ENCODE data around the gene ALG14. TPM values are rescaled to one million over a fixed set of nuclear protein-coding genes. Genes with fewer than 3 reads are reported as not detected.

ALG14 gene
- polyA plus RNA-seq, 1 of the 3 experiments (the other 2 are of a cell fraction), result 2.5 TPM

GRCh38 chr1:94961582-94961981 lies 111.2 kb downstream of the ALG14 start (continued):
- no peak for TF ChIP-seq NRF1 (IDR thresholded peaks at IDR 0.05; ENCODE audit: low read depth, low read length)

GRCh38 chr1:94958081-94958480 lies 114.7 kb downstream of the ALG14 start:
- Histone ChIP-seq H2AFZ (ENCODE audit: low read depth) (no peak overlapping the region), H3K9me3 (no peaks in the 10 kb centered on the region), H3K4me1 (ENCODE audit: control insufficient read depth in 1 of 2, insufficient read depth in 2 of 2, low read depth in 1 of 2, low read length in 1 of 2) (peaks cover 0 to 18% of the 10 kb centered on the region in 2 experiments; a peak in 1 of 4 replicates), H3K79me2 (ENCODE audit: insufficient read depth) (no peaks in the 10 kb centered on the region), H3K4me3 (ENCODE audit: low read depth in 2 of 2, low read length in 1 of 2) (no peak overlapping the region), H3K27me3 (ENCODE audit: insufficient read depth) (no peaks in the 10 kb centered on the region), H3K27ac (ENCODE audit: low read depth in 2 of 2, low read length in 1 of 2) (peak overlapping the region in 1 of 2 experiments; percentile 64; a peak in 1 of 4 replicates), H3F3A (replicated peaks; ENCODE audit: insufficient read depth) (no peaks in the 10 kb centered on the region), H3K4me2 (no peak overlapping the region), H3K36me3 (replicated peaks in 1 of 2; ENCODE audit: control insufficient read depth in 1 of 2, insufficient read depth in 2 of 2, low read length in 1 of 2) (no peaks in the 10 kb centered on the region), H4K20me1 (ENCODE audit: insufficient read depth) (no peaks in the 10 kb centered on the region), H3K9ac (no peak overlapping the region), H3K9me2 (no peaks in the 10 kb centered on the region)
- ChIA-PET CTCF (interaction anchor here (0.6 to 1.6 kb wide), 2 partner anchors 85 to 630 kb away, joined by 3 read pairs; no protein-coding TSS in a partner anchor), POLR2A (no interaction called here)
- DNase-seq, result no peak
- no peak for TF ChIP-seq POLR2AphosphoS5 (IDR thresholded peaks at IDR 0.05; ENCODE audit: low read depth, low read length)
- TF ChIP-seq RFX5 (IDR thresholded peaks at IDR 0.05; ENCODE audit: low read length), result no peak
- TF ChIP-seq FOXM1 (IDR thresholded peaks at IDR 0.05; ENCODE audit: low read depth), result no peak
- no peak for TF ChIP-seq MXI1 (IDR thresholded peaks at IDR 0.05; ENCODE audit: low read depth, low read length)
- TF ChIP-seq TCF12 (IDR thresholded peaks at IDR 0.05), result no peak
- TF ChIP-seq JUND (IDR thresholded peaks at IDR 0.05), result no peak
- no peak for TF ChIP-seq SMC3 (IDR thresholded peaks at IDR 0.05; ENCODE audit: low read depth, low read length)
- TF ChIP-seq, protein P1, sequence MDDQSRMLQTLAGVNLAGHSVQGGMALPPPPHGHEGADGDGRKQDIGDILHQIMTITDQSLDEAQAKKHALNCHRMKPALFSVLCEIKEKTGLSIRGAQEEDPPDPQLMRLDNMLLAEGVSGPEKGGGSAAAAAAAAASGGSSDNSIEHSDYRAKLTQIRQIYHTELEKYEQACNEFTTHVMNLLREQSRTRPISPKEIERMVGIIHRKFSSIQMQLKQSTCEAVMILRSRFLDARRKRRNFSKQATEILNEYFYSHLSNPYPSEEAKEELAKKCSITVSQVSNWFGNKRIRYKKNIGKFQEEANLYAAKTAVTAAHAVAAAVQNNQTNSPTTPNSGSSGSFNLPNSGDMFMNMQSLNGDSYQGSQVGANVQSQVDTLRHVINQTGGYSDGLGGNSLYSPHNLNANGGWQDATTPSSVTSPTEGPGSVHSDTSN (IDR thresholded peaks at IDR 0.05), result no peak
- no peak for TF ChIP-seq SIN3A (IDR thresholded peaks at IDR 0.05; ENCODE audit: borderline replicate concordance, low read depth, low read length)
- no peak for TF ChIP-seq RXRA (IDR thresholded peaks at IDR 0.05; ENCODE audit: borderline replicate concordance, low read depth)
- no peak for TF ChIP-seq GABPA (IDR thresholded peaks at IDR 0.05; ENCODE audit: low read depth)
- TF ChIP-seq, protein P2, sequence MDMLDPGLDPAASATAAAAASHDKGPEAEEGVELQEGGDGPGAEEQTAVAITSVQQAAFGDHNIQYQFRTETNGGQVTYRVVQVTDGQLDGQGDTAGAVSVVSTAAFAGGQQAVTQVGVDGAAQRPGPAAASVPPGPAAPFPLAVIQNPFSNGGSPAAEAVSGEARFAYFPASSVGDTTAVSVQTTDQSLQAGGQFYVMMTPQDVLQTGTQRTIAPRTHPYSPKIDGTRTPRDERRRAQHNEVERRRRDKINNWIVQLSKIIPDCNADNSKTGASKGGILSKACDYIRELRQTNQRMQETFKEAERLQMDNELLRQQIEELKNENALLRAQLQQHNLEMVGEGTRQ (IDR thresholded peaks at IDR 0.05; ENCODE audit: borderline replicate concordance, low read depth, low read length), result no peak
- 73% methylated on average over 1 of the region's 1 CpG for WGBS (ENCODE audit: low lambda C conversion rate)

DNA sequence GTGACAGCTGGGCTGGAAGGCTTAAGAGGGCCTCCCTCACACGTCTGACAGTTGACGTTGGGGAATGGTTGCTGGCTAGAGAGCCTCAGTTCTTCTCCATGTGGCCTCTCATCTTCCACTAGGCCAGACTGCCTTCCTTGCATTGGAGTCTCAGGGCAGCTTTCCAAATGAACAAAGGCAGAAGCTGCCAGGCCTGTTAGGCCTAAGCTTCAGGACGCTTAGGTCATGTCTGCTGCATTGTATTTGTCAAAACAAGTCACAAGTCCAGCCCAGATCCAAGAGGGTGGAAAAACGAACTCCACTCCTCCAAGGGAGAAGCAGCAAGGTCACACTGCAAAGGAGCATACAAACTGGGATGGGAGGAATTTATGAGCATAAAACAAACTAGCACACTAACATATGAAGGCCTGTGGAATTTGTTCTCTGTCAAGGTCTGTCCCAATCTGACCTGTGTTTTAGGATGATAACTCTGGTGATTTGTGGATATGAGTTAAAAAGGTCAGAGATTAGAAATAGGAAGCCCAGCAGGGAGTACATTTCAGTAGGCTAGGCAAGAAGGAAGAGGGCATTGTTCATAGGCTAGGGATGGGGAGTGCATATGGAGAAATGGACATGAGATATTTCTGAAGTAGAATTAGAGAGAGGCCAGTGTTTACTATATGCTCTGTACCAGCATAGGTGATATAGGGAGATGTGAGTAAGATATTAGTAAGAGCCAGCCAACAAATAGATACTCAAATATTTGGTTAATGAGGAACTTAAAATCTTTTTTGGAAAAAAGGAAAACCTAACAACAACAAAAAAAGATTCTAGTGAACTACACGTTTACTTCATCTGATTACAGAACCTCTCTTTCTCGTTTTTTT lies 116.8 kb downstream of the ALG14 start:
- no peak overlapping the region for H3K4me2 ChIP-seq
- 86% methylated on average over 6 of the region's 6 CpGs for WGBS (ENCODE audit: low lambda C conversion rate)
- ChIA-PET CTCF (interaction anchor here (1.5 kb wide), 1 partner anchor 149 kb away, joined by 3 read pairs; no protein-coding TSS in a partner anchor), POLR2A (no interaction called here)
- no peak overlapping the region for H3K9ac ChIP-seq
- no peaks in the 10 kb centered on the region for H3K9me2 ChIP-seq
- no peaks in the 10 kb centered on the region for H3K27me3 ChIP-seq (ENCODE audit: insufficient read depth)
- H3F3A ChIP-seq (replicated peaks; ENCODE audit: insufficient read depth), result no peaks in the 10 kb centered on the region
- no peaks in the 10 kb centered on the region for H3K9me3 ChIP-seq
- H3K27ac ChIP-seq (ENCODE audit: low read depth in 2 of 2, low read length in 1 of 2), result peak overlapping the region in 1 of 2 experiments; percentile 47; a peak in 1 of 4 replicates
- no peak overlapping the region for H3K4me3 ChIP-seq (ENCODE audit: low read depth in 2 of 2, low read length in 1 of 2)
- no peaks in the 10 kb centered on the region for H4K20me1 ChIP-seq (ENCODE audit: insufficient read depth)
- no peak for DNase-seq
- H3K36me3 ChIP-seq (replicated peaks in 1 of 2; ENCODE audit: control insufficient read depth in 1 of 2, insufficient read depth in 2 of 2, low read length in 1 of 2), result no peaks in the 10 kb centered on the region
- peaks cover 0 to 28% of the 10 kb centered on the region in 2 experiments; a peak in 2 of 4 replicates for H3K4me1 ChIP-seq (ENCODE audit: control insufficient read depth in 1 of 2, insufficient read depth in 2 of 2, low read depth in 1 of 2, low read length in 1 of 2)
- no peak overlapping the region for H2AFZ ChIP-seq (ENCODE audit: low read depth)
- H3K79me2 ChIP-seq (ENCODE audit: insufficient read depth), result no peaks in the 10 kb centered on the region
- TF ChIP-seq CHD2 (IDR thresholded peaks at IDR 0.05; ENCODE audit: low read length, partially characterized antibody) (no peak), MXI1 (IDR thresholded peaks at IDR 0.05; ENCODE audit: low read depth, low read length) (no peak), RXRA (IDR thresholded peaks at IDR 0.05; ENCODE audit: borderline replicate concordance, low read depth) (no peak), SIN3A (IDR thresholded peaks at IDR 0.05; ENCODE audit: borderline replicate concordance, low read depth, low read length) (no peak), ELF1 (IDR thresholded peaks at IDR 0.05) (no peak), YY1 (IDR thresholded peaks at IDR 0.05; ENCODE audit: low read depth) (no peak), MAX (IDR thresholded peaks at IDR 0.05; ENCODE audit: low read depth) (no peak)
- TF ChIP-seq, protein P3, sequence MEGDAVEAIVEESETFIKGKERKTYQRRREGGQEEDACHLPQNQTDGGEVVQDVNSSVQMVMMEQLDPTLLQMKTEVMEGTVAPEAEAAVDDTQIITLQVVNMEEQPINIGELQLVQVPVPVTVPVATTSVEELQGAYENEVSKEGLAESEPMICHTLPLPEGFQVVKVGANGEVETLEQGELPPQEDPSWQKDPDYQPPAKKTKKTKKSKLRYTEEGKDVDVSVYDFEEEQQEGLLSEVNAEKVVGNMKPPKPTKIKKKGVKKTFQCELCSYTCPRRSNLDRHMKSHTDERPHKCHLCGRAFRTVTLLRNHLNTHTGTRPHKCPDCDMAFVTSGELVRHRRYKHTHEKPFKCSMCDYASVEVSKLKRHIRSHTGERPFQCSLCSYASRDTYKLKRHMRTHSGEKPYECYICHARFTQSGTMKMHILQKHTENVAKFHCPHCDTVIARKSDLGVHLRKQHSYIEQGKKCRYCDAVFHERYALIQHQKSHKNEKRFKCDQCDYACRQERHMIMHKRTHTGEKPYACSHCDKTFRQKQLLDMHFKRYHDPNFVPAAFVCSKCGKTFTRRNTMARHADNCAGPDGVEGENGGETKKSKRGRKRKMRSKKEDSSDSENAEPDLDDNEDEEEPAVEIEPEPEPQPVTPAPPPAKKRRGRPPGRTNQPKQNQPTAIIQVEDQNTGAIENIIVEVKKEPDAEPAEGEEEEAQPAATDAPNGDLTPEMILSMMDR (IDR thresholded peaks at IDR 0.05), result no peak
- TF ChIP-seq, protein P4, sequence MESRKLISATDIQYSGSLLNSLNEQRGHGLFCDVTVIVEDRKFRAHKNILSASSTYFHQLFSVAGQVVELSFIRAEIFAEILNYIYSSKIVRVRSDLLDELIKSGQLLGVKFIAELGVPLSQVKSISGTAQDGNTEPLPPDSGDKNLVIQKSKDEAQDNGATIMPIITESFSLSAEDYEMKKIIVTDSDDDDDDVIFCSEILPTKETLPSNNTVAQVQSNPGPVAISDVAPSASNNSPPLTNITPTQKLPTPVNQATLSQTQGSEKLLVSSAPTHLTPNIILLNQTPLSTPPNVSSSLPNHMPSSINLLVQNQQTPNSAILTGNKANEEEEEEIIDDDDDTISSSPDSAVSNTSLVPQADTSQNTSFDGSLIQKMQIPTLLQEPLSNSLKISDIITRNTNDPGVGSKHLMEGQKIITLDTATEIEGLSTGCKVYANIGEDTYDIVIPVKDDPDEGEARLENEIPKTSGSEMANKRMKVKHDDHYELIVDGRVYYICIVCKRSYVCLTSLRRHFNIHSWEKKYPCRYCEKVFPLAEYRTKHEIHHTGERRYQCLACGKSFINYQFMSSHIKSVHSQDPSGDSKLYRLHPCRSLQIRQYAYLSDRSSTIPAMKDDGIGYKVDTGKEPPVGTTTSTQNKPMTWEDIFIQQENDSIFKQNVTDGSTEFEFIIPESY (IDR thresholded peaks at IDR 0.05; ENCODE audit: borderline replicate concordance, low read depth), result no peak

All from SK-N-SH (cell line).